22Rv1 (cell line): ENCODE measurements around the gene SMC6.

ENCODE experiments used
- H3K27ac ChIP-seq: fragments of 450-650 bp; 2 replicates; pipeline ENCODE4 v1.5.1; 2017
- CTCF ChIP-seq: fragments of 450-650 bp; IDR thresholded peaks from 2 replicates; pipeline ENCODE4 v1.5.1; 2017; ENCODE audit warnings: mild to moderate bottlenecking
- ZFX ChIP-seq: fragments of 450-650 bp; IDR thresholded peaks from 2 replicates; pipeline ENCODE4 v1.6.1; 2017; ENCODE audit warnings: antibody characterized with exemption, borderline replicate concordance

SMC6 gene

DNA sequence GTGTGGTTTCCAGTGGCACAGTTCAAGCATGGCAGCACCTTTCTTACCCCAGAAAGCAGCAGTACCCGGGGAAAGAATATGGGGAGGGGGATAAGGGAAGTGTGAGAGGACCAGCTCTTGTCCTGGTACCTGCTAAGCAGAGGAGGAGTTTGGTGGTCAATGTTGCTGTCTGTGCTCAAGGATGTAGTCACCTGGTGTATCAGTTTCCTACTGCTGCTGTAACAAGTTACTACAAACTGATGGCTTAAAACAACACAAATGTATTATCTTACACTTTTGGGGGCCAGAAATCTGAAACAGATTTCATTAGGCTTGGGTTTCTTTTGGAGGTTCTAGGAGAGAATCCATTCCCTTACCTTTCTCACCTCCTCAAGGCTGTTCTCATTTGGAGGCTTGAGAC, 135.7 kb downstream of the SMC6 start:
- no peak overlapping the region for H3K27ac ChIP-seq
- TF ChIP-seq CTCF (no peak), ZFX (no peak)

GRCh38 chr2:17617516-17617915, 136.1 kb downstream of the SMC6 start:
- H3K27ac ChIP-seq: no peak overlapping the region
- TF ChIP-seq CTCF (no peak), ZFX (no peak)

- TF ChIP-seq ZFX (no peak), CTCF (no peak)
- H3K27ac ChIP-seq: no peak overlapping the region
These were observed 137.2 kb downstream of the SMC6 start for GRCh38 chr2:17616405-17616804.

DNA sequence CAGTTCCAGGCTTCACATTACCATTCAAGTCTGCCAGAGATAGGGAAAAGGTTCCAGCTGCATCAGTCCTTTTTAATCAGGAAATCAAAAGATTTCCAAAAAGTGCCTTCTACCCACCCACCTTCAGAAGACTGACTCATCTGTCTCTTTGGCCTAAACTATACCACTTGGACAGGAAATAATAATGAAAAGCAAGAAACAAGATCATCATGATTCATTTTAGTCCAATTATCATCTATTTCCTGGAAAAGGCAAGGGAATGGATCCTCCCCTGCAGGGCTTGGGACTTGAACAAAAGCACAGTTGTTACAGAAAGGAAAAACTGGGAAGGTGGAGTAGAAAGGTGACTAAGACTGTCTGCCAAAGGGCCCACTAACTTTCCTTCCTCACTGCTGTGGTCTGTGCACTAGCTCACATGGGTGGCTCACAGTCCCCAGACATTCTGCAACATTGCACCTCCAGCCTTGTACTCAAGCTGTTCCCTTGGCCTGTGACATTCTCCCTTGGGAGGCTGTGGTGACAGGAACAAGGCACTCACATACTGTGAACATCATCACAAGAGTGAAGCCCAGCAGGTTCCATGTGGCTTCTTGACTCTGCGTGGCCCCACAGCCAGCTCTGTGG, 137.8 kb downstream of the SMC6 start:
- TF ChIP-seq CTCF (no peak), ZFX (no peak)
- no peak overlapping the region for H3K27ac ChIP-seq

DNA sequence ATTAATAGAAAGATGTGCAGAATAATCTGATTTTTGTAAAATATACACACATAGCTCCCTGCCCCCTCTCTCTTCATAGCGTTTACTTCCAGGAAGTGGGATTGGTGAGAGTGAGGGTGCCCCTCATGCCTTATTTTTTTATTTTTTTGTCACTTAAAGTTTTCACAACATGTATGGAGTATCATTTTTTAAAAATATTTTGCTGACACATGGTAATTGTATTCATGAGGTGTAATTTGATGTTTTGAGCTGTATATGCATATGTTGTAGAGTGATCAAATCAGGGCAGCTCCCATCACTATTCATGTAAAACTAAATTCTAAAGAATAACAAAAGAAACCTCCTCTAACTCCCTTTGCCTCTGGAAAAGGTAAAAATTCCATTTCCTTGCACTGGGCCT, 138.5 kb downstream of the SMC6 start:
- TF ChIP-seq CTCF (no peak), ZFX (no peak)
- H3K27ac ChIP-seq: no peak overlapping the region

DNA sequence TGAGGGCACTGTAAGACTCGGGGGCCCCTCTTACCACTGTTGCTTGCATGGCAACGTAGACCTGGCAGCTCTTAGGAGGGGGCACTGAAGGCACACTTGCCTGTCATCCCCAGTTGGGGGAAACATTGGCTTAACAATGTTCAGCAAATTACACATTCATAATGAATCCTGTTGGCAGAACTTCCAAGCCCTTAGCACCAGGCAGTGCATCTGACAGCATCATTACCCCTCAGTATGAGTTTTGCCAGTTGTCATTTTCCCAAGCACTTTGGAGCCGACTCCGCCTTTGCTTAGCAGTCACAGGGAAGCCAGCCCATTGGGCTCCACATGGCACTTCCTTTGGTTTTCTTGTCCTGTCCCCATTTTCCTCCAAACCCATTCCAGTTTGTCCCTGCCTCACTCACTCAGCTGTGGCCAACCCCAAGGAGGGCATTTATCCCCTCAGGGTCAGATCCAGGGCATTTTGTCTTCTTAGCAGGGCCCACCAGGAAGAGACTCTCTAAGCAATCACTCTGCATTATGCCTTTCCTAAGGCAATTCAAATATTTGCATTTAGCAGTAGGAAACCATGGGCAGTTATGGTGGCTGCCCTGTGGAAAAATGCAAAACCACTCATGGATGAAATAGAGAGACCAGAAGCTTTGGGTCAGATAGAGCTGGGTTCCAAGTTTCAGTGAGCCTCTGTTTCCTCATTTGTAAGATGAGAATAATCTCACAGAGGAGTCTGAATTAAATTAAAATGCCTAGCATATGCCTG, 139.3 kb downstream of the SMC6 start:
- H3K27ac ChIP-seq: no peak overlapping the region
- TF ChIP-seq CTCF: no peak
- TF ChIP-seq ZFX: no peak
